Fibroblast of mammary gland (primary cell): ENCODE data around the gene DMAC2.
"Not testable (repeated sequence)": the region's sequence is repeated elsewhere in the genome, so short reads cannot be mapped to it uniquely, and the experiment has no call there.

Source experiments
- DNase-seq: peaks from one replicate; pipeline ENCODE4 v3.0.0-alpha.2; 2010; ENCODE audit warnings: low read depth
- H3K4me3 ChIP-seq: 2 replicates; pipeline ENCODE4 v1.5.1; 2011; ENCODE audit warnings: low read depth, mild to moderate bottlenecking, low read length, moderate library complexity; ENCODE audit not compliant: control insufficient read depth
- TF ChIP-seq, protein P1 (sequence below): conservative IDR thresholded peaks from 2 replicates; pipeline ENCODE4 v1.5.1; 2011; ENCODE audit warnings: low read depth, low read length, inconsistent platforms; ENCODE audit not compliant: control insufficient read depth, insufficient read depth

DMAC2 gene

DNA sequence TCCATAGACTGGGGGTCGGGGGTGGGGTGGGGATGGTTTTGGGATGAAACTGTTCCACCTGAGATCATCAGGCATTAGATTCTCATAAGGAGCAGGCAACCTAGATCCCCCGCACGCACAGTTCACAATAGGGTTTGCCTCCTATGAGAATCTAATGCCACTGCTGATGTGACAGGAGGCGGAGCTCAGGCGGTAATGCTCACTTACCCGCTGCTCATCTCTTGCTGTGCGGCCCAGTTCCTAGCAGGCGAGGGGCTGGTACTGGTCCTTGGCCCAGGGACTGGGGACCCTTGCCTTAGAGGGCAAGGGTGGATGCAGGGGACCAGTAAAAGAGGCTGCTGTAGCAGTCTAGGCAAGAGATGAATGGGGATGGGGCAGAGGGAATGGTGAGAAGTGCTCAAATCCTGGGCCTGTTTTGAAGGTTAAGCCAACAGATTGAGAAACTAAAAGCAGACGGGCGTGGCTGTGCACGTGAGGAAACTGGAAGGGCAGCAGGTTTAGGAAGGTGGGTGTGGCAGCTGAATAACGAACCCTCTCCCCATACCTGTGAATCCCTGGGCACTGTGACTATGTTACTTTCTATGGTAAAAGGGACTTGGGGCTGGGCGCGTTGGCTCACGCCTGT is 1.7 kb upstream of the DMAC2 start:
- TF ChIP-seq, protein P1, sequence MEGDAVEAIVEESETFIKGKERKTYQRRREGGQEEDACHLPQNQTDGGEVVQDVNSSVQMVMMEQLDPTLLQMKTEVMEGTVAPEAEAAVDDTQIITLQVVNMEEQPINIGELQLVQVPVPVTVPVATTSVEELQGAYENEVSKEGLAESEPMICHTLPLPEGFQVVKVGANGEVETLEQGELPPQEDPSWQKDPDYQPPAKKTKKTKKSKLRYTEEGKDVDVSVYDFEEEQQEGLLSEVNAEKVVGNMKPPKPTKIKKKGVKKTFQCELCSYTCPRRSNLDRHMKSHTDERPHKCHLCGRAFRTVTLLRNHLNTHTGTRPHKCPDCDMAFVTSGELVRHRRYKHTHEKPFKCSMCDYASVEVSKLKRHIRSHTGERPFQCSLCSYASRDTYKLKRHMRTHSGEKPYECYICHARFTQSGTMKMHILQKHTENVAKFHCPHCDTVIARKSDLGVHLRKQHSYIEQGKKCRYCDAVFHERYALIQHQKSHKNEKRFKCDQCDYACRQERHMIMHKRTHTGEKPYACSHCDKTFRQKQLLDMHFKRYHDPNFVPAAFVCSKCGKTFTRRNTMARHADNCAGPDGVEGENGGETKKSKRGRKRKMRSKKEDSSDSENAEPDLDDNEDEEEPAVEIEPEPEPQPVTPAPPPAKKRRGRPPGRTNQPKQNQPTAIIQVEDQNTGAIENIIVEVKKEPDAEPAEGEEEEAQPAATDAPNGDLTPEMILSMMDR = no peak
- DNase-seq = no peak
- H3K4me3 ChIP-seq = no peak overlapping the region

DNA sequence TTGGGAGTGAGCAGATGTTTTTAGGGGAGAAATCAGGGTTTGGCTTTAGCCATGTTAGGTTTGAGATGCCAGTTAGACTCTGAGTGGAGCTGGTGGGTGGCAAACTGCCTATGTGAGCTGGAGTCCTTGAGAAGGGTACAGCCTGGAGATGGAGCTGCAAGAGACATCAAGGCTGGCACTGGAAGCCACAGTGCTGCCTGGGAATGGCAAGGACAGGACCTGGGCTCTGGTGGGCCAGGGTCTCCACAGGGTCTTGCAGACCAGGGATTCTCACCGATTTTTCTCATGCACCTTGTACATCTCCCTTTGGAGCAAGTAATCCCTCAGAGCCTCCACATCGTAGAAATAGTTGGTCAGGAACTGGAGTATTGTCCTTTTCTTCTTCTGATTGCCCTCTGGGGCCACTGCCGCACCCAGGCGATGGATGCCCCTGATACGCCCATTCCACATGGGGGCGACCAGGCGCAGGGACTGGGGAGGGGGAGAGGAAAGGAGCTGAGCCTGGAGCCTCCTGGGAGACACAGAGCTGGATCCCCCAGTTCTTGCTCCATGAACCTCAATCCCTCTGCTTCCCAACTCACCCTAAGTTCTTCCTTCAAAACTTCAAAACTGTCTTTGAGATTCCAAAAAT is 1.7 kb downstream of the DMAC2 start:
- TF ChIP-seq, protein P1 = no peak
- no peak overlapping the region for H3K4me3 ChIP-seq
- DNase-seq = no peak

DNA sequence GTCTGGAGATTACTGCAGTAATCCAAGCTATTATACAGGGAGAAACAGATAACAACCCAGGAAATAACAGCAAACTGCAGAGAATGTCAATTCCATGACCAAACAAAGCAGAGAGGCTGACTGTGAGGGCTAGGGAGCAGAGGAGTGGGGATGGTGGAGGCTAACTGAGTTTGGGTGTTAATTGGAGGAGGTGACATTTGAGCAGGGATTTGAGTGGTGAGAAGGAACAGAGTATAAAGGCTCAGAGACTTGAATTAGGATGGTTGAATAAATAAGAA is 3.1 kb downstream of the DMAC2 start:
- no peak overlapping the region for H3K4me3 ChIP-seq
- TF ChIP-seq, protein P1 = no peak
- no peak for DNase-seq

DNA sequence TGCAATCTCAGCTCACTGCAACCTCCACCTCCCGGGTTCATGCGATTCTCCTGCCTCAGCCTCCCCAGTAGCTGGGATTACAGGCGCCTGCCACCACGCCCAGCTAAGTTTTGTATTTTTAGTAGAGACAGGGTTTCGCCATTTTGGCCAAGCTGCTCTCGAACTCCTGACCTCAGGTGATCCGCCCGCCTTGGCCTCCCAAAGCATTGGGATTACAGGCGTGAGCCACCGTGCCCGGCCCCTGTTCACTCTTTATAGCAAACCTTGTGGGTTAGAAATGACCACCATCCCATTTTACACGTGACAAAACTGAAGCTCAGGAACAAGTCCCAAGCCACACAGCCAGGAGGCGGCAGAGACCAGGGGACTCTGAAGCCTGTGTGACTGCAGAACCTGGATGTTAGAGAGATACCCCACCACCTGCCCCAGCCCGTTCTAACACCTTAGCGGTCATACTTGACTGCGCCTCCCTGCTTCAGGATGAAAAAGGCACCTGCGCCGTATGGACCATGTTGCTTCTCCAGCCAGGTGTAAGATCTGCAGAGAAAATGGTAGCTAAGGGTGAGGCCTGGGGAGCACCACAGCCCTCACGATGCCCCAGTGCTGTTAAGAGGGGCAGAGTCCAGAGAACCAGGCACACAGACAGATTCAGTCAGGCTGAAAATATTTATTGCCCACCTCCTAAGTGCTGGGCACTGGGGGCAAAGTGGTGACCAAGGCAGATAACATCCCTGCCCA is 3.6 kb downstream of the DMAC2 start:
- no peak for DNase-seq
- TF ChIP-seq, protein P1 = no peak
- H3K4me3 ChIP-seq = no peak overlapping the region

DNA sequence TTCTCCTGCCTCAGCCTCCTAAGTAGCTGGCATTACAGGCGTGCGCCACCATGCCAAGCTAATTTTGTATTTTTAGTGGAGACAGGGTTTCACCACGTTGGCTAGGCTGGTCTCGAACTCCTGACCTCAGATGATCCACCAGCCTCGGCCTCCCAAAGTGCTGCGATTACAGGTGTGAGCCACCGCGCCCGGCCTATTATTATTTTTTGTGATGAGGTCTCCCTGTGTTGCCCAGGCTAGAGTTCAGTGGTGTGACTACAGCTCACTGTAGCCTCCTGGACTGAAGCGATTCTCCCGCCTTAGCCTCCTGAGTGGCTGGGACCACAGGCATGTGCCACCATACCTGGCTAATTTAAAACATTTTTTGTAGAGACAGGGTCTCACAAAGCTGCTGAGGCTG is 4.3 kb downstream of the DMAC2 start:
- DNase-seq, H3K4me3 ChIP-seq: not testable (repeated sequence)

DNA sequence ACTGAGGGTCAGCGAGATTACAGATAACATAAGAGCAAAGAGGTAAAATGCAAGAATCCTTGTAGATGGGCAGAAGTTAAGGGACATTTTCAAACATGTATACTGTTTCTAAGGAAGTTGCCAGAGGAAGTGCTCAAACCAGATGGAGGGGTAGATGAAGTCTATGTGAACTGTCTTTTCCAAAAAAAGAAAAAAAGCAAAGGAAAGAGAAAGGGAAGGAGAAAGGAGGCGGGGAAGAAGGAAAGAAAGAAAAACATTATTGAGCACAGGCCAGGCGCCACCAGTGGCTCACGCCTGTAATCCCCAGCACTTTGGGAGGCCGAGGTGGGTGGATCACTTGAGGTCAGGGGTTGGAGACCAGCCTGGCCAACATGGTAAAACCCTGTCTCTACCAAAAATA is 5.3 kb downstream of the DMAC2 start:
- no peak for DNase-seq
- H3K4me3 ChIP-seq = no peak overlapping the region
- TF ChIP-seq, protein P1 = no peak

DNA sequence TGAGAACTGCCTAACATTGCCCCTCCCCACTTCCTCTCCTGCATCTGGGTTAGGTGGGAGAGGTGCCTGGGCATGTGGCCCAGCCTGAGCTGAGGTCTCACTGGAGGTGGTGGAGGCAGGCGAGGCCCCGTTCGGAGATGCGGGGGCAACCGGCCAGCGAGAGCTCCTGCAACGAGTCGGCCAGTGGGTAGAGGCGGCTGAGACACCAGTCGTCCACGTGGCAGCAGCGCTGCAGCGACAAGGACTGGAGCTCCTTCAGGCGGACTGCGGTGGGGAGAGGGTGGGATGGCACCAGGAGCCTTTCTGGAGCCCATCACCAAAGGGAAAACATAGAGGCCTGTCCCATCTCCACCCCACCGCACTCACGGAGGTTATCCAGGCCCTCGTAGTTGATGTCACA is 6.5 kb downstream of the DMAC2 start:
- DNase-seq = no peak
- H3K4me3 ChIP-seq = no peak overlapping the region
- TF ChIP-seq, protein P1 = no peak
